Adrenal gland (tissue), 12 donors: Measurements from ENCODE around the gene STK25. TPM values are rescaled to one million over a fixed set of nuclear protein-coding genes. Genes with fewer than 3 reads are reported as not detected.
"Not testable (repeated sequence)": the region's sequence is repeated elsewhere in the genome, so short reads cannot be mapped to it uniquely, and the experiment has no call there.

Source experiments
- DNase-seq, 7 donors: peaks; one replicate each; pipeline ENCODE4 v3.0.0-alpha.2; 2019 to 2020
- H3K27ac ChIP-seq, 5 donors: fragments of 200-600 bp; sonication (generic) in 4 of 5; 1 replicate in 3 of 5; 2 replicates in 2 of 5; pipeline versions ENCODE4 v1.5.1 to v1.8.0; 2016 to 2020; ENCODE audit warnings: mild to moderate bottlenecking in 1 of 5
- H3K27me3 ChIP-seq: fragments of 200-600 bp; 2 replicates; pipeline ENCODE4 v1.8.0; 2021
- H3K36me3 ChIP-seq, 2 donors: fragments of 200-600 bp; replicated peaks in 1 of 2; 1 replicate in 1 of 2; 2 replicates in 1 of 2; pipeline versions ENCODE4 v1.5.1 to v1.8.0; 2018 to 2022
- H3K4me1 ChIP-seq, 2 donors: fragments of 200-600 bp; replicated peaks in 1 of 2; 1 replicate in 1 of 2; 2 replicates in 1 of 2; pipeline versions ENCODE4 v1.5.1 to v1.8.0; 2018 to 2021
- H3K4me3 ChIP-seq, 4 donors: fragments of 200-600 bp; sonication (generic) in 3 of 4; one replicate each; pipeline ENCODE4 v1.5.1; 2016 to 2018
- H3K9me3 ChIP-seq, 3 donors: fragments of 200-600 bp; sonication (generic) in 1 of 3; replicated peaks in 1 of 3; 1 replicate in 2 of 3; 2 replicates in 1 of 3; pipeline versions ENCODE4 v1.5.1 to v1.8.0; 2016 to 2021
- POLR2A ChIP-seq, 2 donors: fragments of 450-650 bp; IDR thresholded peaks; one replicate each; pipeline ENCODE4 v1.6.1; 2017; ENCODE audit warnings: antibody characterized with exemption in 2 of 2, mild to moderate bottlenecking in 2 of 2, moderate library complexity in 1 of 2
- WGBS, 4 donors: extraction: QIAGEN DNeasy Blood & Tissue Kit in 2 of 4; methylation state at CpG; one replicate each; pipeline versions ENCODE4 v1.1.5 to v1.1.7; 2013 to 2017; 5-methylcytosine and 5-hydroxymethylcytosine counted together
- intact Hi-C, 2 donors: fragments of 100-400 bp; cut with DNase I; formaldehyde crosslinking; loops; one replicate each; pipeline versions ENCODE4 v1.14.1 to v1.15.0; 2022 to 2023
- polyA plus RNA-seq, 3 donors: library from polyadenylated mRNA; stranded (reverse); fragments of 200-250 nt in 2 of 3; fragments of 350-450 nt in 1 of 3; fragmentation: Illumina TruSeq in 1 of 3; extraction: RNeasy Lipid Tissue Mini Kit (QIAGEN cat#74804) in 1 of 3; gene quantifications; one replicate each; pipeline ENCODE4 v1.2.3, GENCODE V29; 2013 to 2014
- total RNA-seq, 9 donors: library from RNA; depleted of rRNA in 4 of 9; stranded (reverse); fragments of >200 nt in 4 of 9; fragments of 120-200 nt in 1 of 9; fragmentation: NEBNext Ultra II Directional in 1 of 9; extraction: Animal tissue kit (Norgen Biotek cat#: 25700) in 1 of 9; gene quantifications; one replicate each; pipeline versions ENCODE4 v1.1.0 to v1.2.4, GENCODE V29; 2013 to 2023
- TF ChIP-seq, protein P1 (sequence below), 6 experiments: fragments of 450-650 bp in 4 of 6; fragments of 200-600 bp in 2 of 6; sonication (generic) in 1 of 6; IDR thresholded peaks; 1 replicate in 5 of 6; 2 replicates in 1 of 6; pipeline versions ENCODE4 v1.5.1 to v1.8.0; 2016 to 2021; ENCODE audit warnings: antibody characterized with exemption in 6 of 6, mild to moderate bottlenecking in 2 of 6, moderate library complexity in 1 of 6
- donor health status: healthy with polysubstance abuse.
- donor health status: Bipolar disorder and iron deficiency.
- donor health status: DM: yes; HTN: yes; CAD: no.
- donor health status: DM: no; HTN: no; CAD: no.
- donor health status: DM: no; HTN: no; CAD: no.
- donor health status: DM: yes; HTN: yes; CAD: no.

The STK25 gene
- total and polyA plus RNA-seq, 12 donors, result 71.4 to 352 (median 167) TPM

DNA sequence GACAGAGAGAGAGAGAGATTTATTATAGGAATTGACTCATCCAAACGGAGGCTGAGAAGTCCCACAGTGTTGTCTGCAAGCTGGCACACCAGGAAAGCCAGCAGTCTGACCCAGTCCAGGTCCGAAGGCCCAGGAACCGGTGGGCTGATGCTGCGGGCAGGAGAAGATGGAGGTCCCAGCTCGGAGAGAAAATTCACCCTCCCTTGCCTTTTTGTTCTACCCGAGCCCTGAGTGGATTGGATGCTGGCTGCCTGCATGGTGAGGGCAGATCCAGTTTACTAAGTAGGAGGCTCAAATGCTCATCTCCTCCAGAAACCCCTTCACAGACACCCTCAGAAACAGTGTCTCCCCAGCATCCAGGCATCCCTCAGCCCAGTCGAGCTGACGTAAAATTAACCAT is 22.2 kb upstream of the STK25 start:
- TF ChIP-seq, protein P1, sequence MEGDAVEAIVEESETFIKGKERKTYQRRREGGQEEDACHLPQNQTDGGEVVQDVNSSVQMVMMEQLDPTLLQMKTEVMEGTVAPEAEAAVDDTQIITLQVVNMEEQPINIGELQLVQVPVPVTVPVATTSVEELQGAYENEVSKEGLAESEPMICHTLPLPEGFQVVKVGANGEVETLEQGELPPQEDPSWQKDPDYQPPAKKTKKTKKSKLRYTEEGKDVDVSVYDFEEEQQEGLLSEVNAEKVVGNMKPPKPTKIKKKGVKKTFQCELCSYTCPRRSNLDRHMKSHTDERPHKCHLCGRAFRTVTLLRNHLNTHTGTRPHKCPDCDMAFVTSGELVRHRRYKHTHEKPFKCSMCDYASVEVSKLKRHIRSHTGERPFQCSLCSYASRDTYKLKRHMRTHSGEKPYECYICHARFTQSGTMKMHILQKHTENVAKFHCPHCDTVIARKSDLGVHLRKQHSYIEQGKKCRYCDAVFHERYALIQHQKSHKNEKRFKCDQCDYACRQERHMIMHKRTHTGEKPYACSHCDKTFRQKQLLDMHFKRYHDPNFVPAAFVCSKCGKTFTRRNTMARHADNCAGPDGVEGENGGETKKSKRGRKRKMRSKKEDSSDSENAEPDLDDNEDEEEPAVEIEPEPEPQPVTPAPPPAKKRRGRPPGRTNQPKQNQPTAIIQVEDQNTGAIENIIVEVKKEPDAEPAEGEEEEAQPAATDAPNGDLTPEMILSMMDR (IDR thresholded peaks at IDR 0.05), result no peak
- no peak for TF ChIP-seq POLR2A (IDR thresholded peaks at IDR 0.05)
- Histone ChIP-seq H3K27ac (no peak overlapping the region), H3K4me3 (no peak overlapping the region), H3K36me3 (no peaks in the 10 kb centered on the region), H3K4me1 (no peaks in the 10 kb centered on the region), H3K27me3 (no peaks in the 10 kb centered on the region), H3K9me3 (no peaks in the 10 kb centered on the region)
- intact Hi-C loops, result no loop called here
- 64 to 72% (median 69%) methylated on average over 7 to 8 of the region's 8 CpGs for WGBS, 4 donors
- no peak for DNase-seq

DNA sequence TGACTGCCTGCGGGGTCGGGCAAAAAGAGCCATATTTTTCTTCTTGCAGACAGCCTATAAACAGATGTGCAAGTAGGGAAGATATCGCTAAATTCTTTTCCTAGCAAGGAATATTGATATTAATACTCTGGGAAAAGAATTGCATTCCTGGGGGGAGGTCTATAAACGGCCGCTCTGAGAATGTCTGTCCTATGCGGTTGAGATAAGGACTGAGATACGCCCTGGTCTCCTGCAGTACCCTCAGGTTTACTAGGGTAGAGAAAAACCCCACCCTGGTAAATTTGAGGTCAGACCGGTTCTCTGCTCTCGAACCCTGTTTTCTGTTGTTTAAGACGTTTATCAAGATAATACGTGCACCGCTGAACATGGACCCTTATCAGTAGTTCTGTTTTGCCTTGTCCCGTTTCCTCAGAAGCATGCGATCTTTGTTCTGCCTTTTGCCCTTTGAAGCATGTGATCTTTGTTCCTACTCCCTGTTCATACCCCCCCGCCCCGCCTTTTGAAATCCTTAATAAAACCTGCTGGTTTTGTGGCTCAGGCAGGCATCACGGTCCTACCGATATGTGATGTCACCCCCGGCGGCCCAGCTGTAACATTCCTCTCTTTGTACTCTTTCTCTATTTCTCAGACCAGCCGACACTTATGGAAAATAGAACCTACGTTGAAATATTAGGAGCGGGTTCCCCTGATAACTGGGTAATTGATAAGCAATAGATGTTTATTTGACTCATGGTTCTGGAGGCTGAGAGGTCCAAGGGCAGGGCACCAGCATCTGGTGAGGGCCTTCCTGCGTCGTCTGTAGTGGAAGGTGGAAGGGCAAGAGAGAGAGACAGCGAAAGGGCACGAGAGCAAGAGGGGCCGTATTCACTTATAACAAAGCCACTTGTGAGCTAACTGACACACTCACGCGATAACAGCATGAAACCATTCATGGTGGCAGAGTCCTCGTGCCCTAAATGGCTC is 17.7 kb upstream of the STK25 start:
- intact Hi-C loops, DNase-seq: not testable (repeated sequence)
- WGBS, 4 donors, result 87 to 91% (median 90%) methylated on average over 31 of the region's 31 CpGs

GRCh38 chr2:241522477-241522876 is 14.1 kb upstream of the STK25 start:
- 63 to 70% (median 67%) methylated on average over 5 of the region's 5 CpGs for WGBS, 4 donors
- H3K4me3 ChIP-seq, result no peak overlapping the region
- DNase-seq, result no peak
- H3K27ac ChIP-seq, result no peak overlapping the region
- no peaks in the 10 kb centered on the region for H3K36me3 ChIP-seq
- H3K27me3 ChIP-seq, result peaks cover 12% of the 10 kb centered on the region
- no peaks in the 10 kb centered on the region for H3K9me3 ChIP-seq
- intact Hi-C loops, result no loop called here
- TF ChIP-seq POLR2A (IDR thresholded peaks at IDR 0.05), result no peak
- TF ChIP-seq, protein P1 (IDR thresholded peaks at IDR 0.05), result no peak
- H3K4me1 ChIP-seq, result no peaks in the 10 kb centered on the region

More for the DNA sequence above, 17.7 kb upstream of the STK25 start:
- peaks cover 11% of the 10 kb centered on the region for H3K27me3 ChIP-seq
- not testable (repeated sequence) for H3K4me1 ChIP-seq, H3K9me3 ChIP-seq, H3K36me3 ChIP-seq, H3K4me3 ChIP-seq, H3K27ac ChIP-seq

DNA sequence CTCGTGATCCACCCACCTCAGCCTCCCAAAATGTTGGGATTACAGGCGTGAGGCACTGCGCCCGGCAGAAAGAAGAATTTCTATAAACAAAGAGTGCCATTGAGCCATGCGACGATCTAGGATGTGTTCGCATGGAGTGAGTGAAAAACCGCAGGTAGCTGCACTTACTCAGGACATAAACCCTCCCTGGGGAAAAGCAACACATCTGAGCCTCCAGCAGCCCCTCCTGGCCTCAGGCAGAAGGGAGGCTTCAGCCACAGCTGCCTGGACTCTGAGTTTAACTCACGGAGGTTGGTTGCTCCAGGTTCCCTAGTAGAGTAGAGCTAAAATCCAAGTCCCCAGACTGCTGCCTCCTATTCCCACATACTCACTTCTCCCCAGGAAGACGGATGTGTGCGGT is 11.3 kb upstream of the STK25 start:
- Histone ChIP-seq H3K27me3 (peaks cover 12% of the 10 kb centered on the region), H3K4me3 (no peak overlapping the region), H3K27ac (no peak overlapping the region), H3K4me1 (no peaks in the 10 kb centered on the region), H3K36me3 (no peaks in the 10 kb centered on the region), H3K9me3 (no peaks in the 10 kb centered on the region)
- DNase-seq, result no peak
- intact Hi-C loops, result no loop called here
- TF ChIP-seq, protein P1 (IDR thresholded peaks at IDR 0.05), result no peak
- TF ChIP-seq POLR2A (IDR thresholded peaks at IDR 0.05), result no peak
- 71 to 76% (median 72%) methylated on average over 10 to 11 of the region's 11 CpGs for WGBS, 4 donors
